NT2/D1 (cell line): ENCODE data around the gene CDH9.

Experiments used
- SUZ12 ChIP-seq: IDR thresholded peaks from 2 replicates; pipeline ENCODE4 v1.6.1; 2011; ENCODE audit not compliant: insufficient read length, insufficient read depth; ENCODE audit errors: extremely low read depth
- ZNF274 ChIP-seq: IDR thresholded peaks from 2 replicates; pipeline ENCODE4 v1.6.1; 2011; ENCODE audit warnings: mild to moderate bottlenecking, low read depth, low read length

- no peak for TF ChIP-seq SUZ12
- no peak for TF ChIP-seq ZNF274
Measured at GRCh38 chr5:26881901-26882300, 156.5 kb downstream of the CDH9 start.
